Kasumi-1 (cell line): ENCODE measurements around the gene OR1D2.
A peak's percentile ranks its signal among the peaks of the same experiment; 100 is the strongest.
"Not testable (repeated sequence)": the region's sequence is repeated elsewhere in the genome, so short reads cannot be mapped to it uniquely, and the experiment has no call there.

ENCODE experiments used
- DNase-seq, 2 experiments: peaks; one replicate each; lab custom pipeline; 2025; lab: John Stamatoyannopoulos, UW

Gene OR1D2

GRCh38 chr17:3104322-3104721 is at the start of gene OR1D2:
Gene OR1D2, minus strand, starts transcription at chr17:3104422. Its CDS starts 11,426 bp downstream, at chr17:3092996.
- no peak for DNase-seq

GRCh38 chr17:3137494-3137893 is 33.3 kb upstream of the OR1D2 start:
- not testable (repeated sequence) for DNase-seq

GRCh38 chr17:3127451-3127850 is 23.2 kb upstream of the OR1D2 start, which contains the start of gene OR1G1:
Gene OR1G1, minus strand, starts transcription at chr17:3127551. Its CDS starts 0 bp downstream, at chr17:3127551.
- no peak for DNase-seq

- not testable (repeated sequence) for DNase-seq
Observed at GRCh38 chr17:3073850-3074249, 30.4 kb downstream of the OR1D2 start.

- DNase-seq, result peak; percentile 33 to 53
Observed at GRCh38 chr17:3065192-3065591, 39.0 kb downstream of the OR1D2 start.

GRCh38 chr17:3063507-3063906 is 40.7 kb downstream of the OR1D2 start, which contains the start of gene OR1D5:
Gene OR1D5, minus strand, starts transcription at chr17:3063607. Its CDS starts 0 bp downstream, at chr17:3063607.
- DNase-seq, result not testable (repeated sequence)

GRCh38 chr17:3062824-3063377 is 41.3 kb downstream of the OR1D2 start:
- not testable (repeated sequence) for DNase-seq

GRCh38 chr17:3054868-3055267 is 49.4 kb downstream of the OR1D2 start:
- DNase-seq, result not testable (repeated sequence)

GRCh38 chr17:3049705-3050295 is 54.4 kb downstream of the OR1D2 start:
- no peak for DNase-seq

GRCh38 chr17:3048727-3049471 is 55.3 kb downstream of the OR1D2 start:
- peak; percentile 84 for DNase-seq

- DNase-seq, result no peak
Observed at GRCh38 chr17:3046753-3047152, 57.5 kb downstream of the OR1D2 start.

- DNase-seq, result peak in 1 of 2 experiments; percentile 27
Observed at GRCh38 chr17:3043737-3044365, 60.4 kb downstream of the OR1D2 start.

GRCh38 chr17:3040882-3041281 is 63.3 kb downstream of the OR1D2 start:
- DNase-seq, result no peak

- no peak for DNase-seq
Observed at GRCh38 chr17:3039736-3040135, 64.5 kb downstream of the OR1D2 start.

GRCh38 chr17:3038941-3039340 is 65.3 kb downstream of the OR1D2 start:
- DNase-seq, result no peak
